ENCODE measurements around the gene ZNF217.
"Not testable (repeated sequence)": the region's sequence is repeated elsewhere in the genome, so short reads cannot be mapped to it uniquely, and the experiment has no call there.

The ZNF217 gene

DNA sequence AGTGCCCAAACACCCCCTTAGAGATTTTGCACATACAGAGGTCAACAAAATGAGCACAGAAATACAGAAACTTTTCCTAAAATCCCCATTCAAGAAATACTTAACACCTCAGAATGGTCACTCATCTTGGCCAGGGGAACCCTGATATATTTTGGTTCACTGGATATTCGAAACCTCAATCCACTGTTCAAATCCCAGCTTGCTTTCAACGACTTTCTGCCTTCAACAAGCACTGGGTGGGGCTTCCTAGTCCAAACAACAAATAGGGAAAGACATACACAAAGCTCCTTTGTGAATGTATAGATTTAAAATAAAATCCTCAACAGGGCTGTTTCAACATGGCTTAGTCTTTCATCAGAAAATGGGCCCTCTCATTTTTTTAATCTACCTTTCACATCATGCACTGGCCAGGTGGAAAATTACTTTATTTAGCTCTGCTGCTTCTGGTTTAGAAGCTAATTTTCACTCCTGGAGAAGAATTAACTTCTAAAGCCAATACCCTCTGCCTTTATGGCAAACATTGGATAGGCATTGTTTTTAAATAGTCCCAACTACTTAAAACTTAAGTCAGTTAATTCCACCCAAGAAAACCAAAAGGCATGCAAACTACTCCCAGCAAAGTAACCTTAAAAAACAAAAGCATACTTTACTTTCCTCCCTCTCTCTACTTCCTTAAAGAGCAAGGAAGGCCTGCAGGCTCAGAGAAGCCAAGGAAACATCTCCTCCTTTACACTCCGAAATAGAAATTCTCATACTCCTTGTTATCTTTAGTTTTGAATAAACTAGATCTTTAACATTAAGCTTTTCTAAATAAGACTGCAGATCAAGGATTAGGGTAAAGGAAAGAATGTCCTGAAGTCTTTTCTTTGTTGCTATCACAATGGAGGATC is 9.7 kb downstream of the ZNF217 start:
- DNase-seq (ENCODE audit: low spot score): not testable (repeated sequence)

DNA sequence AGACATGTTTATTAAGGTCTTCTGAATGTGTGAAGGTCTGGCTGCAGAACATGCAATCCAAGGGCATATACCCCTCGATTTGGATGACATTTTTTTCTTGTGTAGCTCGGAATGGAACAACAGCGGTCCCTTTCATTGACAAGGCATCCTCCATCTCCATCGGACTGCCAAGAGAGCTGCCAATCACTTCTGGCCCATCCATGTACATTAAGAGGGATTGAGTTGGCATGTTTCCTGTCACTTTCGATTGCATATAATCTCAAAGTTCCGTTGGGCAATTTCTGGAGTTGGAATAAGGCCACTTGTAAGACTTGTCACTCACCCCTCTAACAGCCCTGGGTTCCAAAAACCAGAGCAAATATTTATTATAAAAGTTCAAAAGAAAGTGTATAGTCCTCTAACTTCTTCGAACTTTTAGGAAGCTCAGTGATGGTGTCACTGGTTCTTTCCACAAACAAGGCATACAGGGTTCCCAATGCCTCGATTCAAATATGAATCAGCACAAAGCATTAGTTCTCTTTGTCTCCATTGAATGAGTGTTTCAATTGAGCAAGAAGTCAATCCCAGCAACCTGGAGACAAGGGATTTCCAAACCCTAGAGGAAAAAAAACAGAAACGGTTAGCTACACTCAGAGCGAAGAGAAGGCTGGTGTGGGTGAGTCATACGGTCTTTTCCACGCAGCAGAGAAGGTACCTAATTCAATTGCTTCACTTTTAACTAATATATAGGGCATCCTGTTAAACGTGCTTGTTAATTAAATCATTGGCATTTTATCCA is 10.9 kb downstream of the ZNF217 start:
- DNase-seq (ENCODE audit: low spot score): no peak

DNA sequence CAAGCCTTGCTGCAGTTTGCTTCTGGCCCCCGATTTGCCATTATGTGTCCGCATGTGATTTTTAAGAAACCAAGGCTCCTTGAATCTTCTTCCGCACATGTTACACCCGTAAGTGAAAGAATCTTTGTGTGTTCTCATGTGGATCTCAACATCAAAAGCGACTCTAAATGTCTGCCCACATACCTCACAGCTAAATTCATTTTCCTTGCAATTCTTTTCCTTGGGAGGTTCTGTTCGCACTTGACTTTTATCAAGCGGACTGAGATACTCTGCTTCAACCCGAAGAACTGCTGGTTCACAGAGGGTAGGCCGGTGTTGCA is 11.4 kb downstream of the ZNF217 start:
- DNase-seq (ENCODE audit: low spot score): no peak

DNA sequence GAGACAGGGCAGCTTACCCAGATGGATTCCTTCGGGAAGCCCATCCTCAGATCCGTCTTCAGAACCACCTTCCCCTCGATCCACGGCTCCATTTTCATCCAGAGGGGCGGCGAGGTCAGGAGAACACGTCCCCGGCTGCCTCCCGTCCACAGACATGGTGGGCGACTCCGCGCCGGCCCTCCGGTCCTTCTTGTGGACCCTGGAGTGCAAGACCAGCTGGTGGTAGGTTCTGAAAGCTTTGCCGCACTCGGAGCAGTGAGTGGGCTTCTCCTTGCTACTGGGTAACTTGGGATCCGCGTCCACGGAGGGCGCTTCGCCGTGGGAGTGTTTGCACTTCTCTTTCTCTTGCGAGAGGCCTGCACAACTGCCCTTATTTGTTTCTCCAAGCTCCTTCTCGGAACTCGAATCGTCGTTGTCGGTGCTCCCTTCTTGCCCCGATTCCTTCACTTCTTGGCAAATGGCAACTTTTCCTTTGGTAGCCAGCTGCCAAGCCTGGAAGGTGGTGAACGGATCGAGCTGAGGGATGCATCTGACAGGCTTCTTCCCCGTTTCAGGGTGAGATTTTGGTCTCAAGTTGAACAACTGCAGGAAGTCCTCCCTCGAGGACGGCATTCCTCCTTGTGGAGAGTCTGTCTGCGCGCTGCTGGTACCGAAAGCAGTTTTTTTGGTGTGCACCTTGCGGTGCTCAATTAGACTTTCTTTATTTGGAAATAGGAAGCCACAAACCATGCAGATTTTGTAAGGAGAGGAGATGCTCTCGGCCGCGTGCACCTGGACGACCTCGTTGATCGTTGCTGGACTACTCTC is 12.0 kb downstream of the ZNF217 start:
- no peak for DNase-seq (ENCODE audit: low spot score)

DNA sequence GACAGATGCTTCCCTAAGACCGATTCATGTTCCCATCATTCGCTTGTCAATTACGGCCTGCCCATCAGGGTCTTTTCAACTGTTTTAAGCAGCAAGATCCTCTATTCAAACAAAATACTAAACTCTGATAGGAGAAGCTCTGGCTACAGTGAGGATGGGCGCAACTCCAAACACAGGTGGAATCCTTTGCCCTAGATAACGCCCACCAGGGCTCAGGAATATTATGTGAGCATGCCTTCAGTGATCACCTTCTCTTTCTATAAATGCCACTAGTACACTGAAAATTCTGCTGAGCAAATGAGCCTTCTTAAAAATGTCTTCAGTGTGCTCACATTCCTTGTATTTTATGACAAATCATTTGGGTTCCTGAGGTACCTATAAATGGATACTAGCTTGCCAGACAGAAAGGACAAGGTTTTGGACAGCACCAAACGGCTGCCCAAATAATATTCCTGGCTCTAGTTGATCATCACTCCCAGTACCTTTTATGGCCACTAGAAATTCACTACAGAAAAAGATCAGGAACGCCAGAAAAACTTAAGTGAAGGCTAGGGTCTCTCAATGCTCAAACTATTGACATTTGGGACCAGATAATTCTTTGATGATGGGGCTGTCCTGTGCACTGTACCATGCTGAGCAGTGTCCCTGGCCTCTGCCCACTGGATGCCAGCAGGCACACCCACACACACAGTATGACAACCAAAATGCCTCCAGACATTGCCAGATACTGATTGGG is 13.1 kb downstream of the ZNF217 start:
- peak; percentile 25 for DNase-seq (ENCODE audit: low spot score)

DNA sequence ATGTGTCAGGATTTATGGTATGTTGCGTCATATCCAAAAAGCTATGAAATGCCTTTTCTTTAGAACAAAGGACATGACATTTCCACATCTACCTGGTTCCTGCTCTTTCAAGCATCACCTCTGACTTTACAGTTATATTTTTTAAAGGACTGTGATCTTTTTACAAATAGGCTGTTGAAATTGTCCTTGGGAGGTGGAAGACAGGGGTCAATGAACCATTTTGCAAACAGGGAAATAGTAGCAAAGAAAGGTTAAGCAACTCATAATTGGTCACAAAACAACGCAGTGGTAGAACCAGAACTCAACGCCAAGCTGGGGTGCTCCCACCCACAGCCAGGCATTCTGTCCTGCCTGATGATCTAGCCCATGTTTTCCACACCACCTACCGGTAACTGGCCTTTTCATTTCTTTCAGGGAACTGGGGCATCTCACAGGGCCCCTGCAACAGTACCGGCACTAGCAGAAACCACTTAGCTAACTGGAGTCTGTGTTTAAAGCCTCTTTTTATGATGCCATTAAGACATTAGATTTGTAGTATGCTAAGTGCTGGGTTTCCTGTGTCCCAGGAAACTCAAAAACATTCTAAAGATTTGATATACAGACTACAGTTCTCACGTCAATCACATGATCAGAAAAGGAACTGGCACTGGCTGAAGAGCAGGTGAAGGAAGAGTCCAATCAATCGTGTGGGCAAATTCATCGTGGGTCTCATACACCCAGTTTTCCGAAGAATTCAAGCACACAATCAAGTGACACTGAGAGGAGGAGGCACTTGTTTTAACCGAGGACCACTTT is 13.9 kb downstream of the ZNF217 start:
- peak; percentile 56 for DNase-seq (ENCODE audit: low spot score)

DNA sequence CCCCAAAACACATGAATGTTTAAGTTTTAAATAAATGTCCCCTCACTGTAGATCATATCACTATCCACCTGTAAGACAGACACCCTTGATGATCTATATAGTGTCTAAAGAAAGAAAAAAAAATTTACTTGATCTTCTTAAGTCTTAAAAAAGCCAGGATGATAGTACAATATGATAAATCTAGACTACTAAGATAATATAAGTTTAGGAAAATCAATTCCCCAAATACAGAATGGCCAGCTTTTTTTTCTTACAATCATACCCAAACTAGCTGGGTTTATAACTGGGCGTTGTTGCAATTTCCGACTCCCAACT is 14.4 kb downstream of the ZNF217 start:
- no peak for DNase-seq (ENCODE audit: low spot score)

DNA sequence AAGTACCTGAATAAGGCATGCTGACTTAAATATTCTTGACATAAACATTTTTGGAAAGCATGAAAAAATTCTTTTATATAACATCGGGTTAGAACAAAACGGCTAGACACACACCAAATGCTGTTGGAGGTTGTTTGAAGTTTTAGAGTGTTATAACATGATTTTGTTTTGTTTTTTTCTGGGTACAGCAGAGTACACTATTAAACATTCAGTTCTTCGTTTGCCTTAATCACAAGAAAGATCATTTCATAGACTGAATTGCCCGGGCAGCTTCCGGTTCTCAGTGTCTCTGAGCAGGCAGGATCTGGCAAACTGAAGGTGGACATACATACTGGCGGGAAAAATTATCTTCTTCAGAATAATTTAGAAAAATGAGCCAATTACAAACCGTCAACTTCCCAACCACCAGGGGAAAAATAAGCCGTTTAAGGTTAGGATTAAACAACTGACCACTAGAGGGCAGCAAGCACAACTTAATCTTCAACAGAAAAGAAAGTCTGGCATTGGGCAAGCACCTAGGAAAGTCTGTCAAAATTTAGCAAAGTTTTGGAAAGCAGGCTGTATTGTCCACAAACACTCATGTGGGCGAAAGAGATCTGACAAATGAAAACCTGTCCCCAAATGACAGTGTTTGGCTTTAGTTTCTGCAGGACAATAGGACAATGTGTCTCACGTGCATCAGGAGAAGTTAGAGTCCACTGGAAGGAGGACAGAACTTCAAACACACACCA is 15.0 kb downstream of the ZNF217 start:
- DNase-seq (ENCODE audit: low spot score): peak; percentile 95

DNA sequence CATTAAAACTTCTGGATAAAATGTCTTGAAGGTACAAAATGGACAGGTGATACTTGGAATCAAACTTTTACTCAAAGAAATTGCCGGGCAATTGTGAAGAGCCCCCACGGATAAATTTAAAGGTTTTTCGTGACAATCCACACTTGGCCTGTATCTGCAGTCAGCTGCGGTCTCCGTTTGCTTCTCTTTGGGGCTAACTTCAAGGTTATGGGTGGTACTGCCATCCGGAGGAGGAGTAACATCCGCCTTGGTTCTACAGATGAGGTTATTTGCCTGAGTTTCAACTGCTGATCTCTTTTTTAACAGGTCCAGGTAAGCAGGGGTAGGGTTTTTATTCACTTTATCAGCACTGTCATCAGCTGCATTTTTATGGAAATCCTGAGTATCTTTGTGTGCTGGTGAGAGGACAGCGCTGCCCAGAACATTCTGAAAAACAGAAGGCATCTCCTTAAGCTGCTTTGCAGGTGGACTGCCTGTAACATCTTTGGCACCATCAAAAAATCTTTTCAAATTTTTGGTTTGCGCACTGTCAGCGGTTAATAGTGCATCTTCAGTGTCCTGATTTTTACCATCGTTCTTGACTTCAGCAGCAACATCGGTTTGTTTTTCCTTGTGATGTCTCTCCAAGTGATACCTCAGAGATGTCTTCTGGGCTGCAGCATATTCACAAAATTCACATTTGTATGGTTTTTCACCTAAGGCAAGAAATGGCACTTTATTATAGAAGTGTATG is 16.9 kb downstream of the ZNF217 start:
- DNase-seq (ENCODE audit: low spot score): no peak

DNA sequence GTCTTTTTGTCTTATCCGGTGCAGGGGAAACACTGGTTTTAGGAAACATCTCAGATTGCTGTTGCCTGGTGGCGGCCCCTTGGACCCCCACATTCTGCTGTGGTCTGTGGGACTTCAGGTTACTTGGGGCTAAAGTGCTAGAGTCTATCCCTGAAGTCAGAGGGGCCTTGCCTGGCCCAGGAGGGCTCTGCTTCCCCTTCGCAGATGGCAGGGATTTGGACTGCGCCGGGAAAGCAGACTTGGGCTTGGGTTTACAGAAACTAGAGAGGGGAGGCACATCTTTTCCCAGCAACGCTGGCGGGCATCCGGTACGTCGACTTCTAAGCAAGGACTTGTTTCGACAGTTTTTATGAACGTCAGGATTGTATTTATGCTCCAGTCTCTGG is 17.5 kb downstream of the ZNF217 start:
- DNase-seq (ENCODE audit: low spot score): no peak

DNA sequence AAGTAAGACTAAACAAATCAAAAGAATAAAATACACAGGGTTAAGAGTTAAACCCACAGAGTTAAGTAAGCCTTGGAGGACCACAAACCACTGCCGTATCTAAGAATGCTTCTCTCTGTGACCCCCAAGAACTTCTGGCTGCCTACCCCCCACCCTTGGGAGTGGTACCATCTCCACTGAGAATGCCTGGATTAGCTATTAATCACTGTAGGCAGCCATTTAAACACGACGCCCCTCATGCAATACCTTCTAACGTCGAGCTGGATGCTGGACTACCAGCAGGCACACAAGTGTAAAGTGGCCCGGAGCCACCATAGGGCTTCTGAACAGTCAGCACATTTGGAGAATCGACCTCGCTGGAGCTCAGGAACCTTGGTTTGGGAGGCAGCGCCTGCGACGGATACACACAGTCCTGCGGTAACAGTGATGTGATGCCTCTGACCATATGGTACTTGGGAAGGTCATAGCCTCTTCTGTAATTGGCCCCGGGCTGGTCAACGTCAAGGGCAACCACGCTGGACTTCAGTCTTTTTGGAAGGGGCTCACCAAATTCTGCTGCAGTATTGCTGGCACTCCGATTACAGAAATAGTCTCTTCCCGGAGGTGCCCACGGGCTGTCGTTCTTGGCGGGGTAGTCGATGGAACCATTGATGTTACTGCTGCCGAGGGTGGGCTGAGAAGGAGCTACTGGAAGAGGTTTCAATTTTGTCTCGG is 18.0 kb downstream of the ZNF217 start:
- no peak for DNase-seq (ENCODE audit: low spot score)

DNA sequence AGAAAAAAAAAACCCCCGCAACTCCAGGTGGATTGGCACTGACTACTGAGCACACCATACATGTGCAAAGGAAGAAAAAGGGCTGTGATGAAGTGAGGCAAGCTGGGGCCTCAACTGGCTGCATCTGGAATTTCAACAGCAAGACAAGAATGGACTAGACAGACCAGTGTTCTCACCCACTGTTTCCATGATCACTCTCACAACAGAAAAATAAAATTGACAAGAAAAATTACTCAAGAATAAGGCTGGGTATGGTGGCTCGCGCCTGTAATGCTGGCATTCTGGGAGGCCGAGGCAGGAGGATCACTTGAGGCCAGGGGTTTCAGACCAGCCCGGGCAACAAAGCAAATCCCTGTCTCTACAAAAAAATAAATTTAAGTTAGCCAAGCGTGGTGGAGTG is 18.8 kb downstream of the ZNF217 start:
- no peak for DNase-seq (ENCODE audit: low spot score)

DNA sequence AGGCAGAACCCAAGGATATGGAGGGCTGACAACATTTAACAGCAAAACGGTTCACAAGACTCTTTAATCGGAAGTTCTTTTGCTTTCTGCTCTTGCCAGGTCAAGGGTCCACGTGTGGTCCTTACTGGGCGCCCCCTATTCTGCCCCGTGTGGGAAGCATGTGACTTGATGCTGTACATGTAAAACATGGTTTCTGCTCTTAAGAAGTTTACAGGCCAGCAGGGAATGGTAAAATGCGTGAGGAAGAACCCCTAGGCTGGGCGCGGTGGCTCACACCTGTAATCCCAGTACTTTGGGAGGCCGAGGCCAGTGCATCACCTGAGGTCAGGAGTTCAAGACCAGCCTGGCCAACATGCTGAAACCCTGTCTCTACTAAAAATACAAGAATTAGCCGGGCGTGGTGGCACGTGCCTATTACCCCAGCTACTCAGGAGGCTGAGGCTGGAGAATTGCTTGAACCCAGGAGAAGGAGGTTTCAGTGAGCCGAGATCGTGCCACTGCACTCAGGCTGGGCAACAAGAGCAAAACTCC is 19.3 kb downstream of the ZNF217 start:
- DNase-seq (ENCODE audit: low spot score): no peak

DNA sequence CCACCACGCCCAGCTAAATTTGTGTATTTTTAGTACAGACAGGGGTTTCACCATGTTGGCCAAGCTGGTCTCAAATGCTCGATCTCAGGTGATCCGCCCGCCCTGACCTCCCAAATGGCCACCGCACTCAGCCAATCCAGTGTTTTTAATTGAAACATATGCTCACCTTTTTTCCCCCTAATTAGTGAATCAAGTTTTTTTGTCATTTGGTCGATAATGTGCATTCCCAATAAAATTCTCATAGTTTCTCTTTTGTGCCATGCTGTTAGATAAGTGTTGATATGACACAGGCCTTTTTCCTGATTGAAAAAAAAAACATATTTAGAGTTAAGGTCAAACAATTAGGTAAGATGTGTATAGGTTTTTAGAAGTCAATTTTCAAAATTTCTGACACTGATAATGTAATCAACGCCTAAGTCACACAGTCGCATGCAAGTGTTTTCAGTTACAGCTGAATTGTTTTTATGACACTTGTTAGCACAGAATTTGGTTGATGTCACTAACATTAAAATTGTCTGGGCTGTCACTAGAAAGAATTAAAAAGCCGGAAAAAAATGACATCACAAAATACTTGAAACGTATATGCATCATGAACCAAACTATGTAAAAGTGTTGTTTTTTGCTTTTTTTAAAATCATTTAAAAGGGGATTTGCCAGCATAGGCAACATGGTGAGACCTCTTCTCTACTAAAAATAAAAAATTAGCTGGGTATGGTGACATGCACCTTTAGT is 21.9 kb downstream of the ZNF217 start:
- DNase-seq (ENCODE audit: low spot score): no peak

DNA sequence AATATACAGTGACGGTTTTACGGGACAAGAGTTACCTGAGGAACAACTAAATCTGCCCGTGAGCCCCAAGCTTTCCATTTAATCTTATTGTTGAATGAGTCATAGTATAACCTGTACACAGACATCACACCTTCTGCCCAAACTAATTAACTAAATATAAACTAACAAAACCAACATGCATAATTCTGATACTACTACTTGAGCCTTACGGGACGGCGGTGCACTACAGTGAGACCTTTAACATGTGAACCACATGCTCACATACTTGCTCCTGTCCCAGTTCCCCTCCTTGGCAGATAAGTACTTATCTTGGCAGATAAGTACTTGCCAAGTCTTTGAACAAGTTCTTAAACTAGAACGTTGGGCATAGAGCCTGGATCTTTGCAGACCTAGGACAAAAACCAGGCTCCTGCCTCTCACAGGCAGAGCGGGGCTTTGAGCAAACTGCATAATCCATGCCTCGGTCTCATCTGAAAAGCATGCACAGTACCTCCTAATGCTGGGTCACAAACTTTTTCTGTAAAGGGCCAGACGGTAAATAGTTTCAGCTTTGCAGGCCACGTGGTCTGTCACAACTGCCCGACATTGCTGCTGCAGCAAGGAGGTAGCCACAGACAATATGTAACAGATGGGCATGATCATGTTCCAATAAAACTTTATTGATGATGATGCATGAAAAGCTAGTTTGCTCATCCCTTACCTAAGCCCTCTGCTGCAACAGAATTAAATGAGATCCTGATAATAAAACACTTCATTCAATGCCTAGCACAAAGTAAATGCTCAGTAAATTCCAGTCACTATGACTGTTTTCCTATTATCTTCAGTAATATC is 23.0 kb downstream of the ZNF217 start:
- no peak for DNase-seq (ENCODE audit: low spot score)

DNA sequence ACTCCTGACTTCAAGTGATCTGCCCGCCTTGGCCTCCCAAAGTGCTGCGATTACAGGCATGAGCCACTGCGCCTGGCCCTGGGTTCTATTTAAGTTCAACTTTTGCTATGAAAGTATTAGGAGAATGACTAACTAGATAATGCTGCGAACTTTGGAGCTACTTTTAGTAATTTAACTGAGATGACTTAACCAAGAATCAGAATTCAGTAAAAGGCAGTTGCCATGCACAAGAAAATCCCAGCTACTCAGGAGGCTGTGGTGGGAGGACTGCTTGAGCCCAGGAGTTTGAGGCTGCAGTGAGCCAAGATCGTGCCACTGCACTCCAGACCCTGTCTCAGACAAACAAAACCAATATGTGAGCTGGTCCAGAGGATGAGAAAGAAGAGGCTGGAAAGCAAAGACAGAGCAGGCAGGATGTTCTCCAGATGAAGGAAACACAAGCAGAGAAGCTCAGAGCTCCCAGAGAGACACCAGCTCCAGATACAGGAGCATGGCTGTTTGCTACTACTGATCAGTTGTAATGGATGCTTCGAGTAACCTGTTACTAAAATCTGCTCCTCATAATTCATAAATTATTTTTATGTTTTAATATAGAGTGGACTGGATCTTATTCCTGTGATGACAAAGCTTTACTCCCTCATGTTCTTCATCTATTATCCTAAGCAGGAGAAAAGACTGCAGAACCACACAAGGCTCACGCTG is 23.9 kb downstream of the ZNF217 start:
- DNase-seq (ENCODE audit: low spot score): no peak

DNA sequence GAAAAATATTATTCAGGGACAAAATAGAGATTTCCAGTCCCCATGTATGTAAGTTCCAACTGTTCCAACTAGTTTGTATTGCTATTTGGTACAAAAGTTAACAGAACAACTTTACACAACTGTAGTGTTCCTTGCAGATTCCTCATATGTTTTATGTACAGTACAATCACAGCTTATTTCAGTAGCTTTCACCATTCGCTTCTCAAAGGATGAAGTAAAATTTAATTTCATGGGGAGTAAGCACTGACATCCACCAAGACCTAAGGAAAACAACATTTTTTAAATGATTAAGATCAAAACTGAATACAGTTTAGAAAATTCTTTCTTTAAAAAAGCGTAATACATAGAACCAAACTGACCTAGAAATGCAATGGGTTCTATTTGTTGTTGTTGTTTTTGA is 24.6 kb downstream of the ZNF217 start:
- no peak for DNase-seq (ENCODE audit: low spot score)
